ENCODE measurements around the gene ATP1B1. TPM values are rescaled to one million over a fixed set of nuclear protein-coding genes. Genes with fewer than 3 reads are reported as not detected.

ATP1B1 gene
- total and polyA plus RNA-seq, 2 of the 13 experiments (the other 11 are each of a cell fraction or from before 2014, with no cell fraction given): 134 to 135 TPM

DNA sequence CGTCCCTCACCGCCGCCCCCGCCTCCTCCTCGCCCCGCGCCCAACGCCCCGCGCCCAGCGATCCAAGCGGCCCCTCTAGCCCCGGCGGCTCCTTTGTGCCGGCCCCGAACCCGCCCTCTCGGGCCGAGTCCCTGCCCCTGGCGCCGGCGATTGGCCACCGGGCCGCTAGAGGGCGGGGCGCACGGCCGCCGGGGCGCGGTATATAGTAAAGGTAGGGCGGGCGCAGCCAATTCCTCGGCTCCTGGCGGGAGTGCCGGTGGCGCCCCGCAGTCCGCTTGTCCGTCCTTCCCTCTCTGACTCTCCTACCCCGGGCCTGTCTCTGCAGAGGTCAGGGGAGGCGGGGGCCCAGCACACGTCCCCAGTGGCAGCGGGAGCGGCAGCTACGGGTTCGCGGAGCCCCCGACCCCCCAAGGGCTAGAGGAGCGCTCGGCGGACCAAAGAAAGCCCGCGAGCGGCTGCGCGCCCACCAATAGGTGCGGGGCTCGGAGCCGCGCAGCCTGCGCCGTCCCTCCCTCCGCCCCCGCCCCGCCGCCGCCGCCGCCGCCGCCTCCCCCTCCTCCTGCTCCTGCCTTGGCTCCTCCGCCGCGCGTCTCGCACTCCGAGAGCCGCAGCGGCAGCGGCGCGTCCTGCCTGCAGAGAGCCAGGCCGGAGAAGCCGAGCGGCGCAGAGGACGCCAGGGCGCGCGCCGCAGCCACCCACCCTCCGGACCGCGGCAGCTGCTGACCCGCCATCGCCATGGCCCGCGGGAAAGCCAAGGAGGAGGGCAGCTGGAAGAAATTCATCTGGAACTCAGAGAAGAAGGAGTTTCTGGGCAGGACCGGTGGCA lies at the start of gene ATP1B1 (continued):
- TF ChIP-seq, protein P1, sequence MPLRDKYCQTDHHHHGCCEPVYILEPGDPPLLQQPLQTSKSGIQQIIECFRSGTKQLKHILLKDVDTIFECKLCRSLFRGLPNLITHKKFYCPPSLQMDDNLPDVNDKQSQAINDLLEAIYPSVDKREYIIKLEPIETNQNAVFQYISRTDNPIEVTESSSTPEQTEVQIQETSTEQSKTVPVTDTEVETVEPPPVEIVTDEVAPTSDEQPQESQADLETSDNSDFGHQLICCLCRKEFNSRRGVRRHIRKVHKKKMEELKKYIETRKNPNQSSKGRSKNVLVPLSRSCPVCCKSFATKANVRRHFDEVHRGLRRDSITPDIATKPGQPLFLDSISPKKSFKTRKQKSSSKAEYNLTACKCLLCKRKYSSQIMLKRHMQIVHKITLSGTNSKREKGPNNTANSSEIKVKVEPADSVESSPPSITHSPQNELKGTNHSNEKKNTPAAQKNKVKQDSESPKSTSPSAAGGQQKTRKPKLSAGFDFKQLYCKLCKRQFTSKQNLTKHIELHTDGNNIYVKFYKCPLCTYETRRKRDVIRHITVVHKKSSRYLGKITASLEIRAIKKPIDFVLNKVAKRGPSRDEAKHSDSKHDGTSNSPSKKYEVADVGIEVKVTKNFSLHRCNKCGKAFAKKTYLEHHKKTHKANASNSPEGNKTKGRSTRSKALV (CRISPR knock-in tag; IDR thresholded peaks at IDR 0.05): no peak; the same call in none of the 2 replicates
- TF ChIP-seq ZNF605 (CRISPR knock-in tag; IDR thresholded peaks at IDR 0.05) (no peak), ZNF317 (CRISPR knock-in tag; IDR thresholded peaks at IDR 0.05) (no peak), ZBTB26 (CRISPR knock-in tag; IDR thresholded peaks at IDR 0.05; ENCODE audit: borderline replicate concordance) (no peak), ZNF367 (CRISPR knock-in tag; IDR thresholded peaks at IDR 0.05; ENCODE audit: borderline replicate concordance) (peak; percentile 83; the same call in 1 of the 2 replicates), ZSCAN29 (CRISPR knock-in tag; conservative IDR thresholded peaks at IDR 0.05) (peak; percentile 16; the same call in 1 of the 2 replicates), SNAPC2 (CRISPR knock-in tag; IDR thresholded peaks at IDR 0.05) (no peak), KAT8 (CRISPR knock-in tag; IDR thresholded peaks at IDR 0.05) (peak; percentile 8), ZMYM4 (CRISPR knock-in tag; IDR thresholded peaks at IDR 0.05) (0 out of 2 replicates have a peak, but pooled peaks have one; percentile 37), HOXA9 (CRISPR knock-in tag; IDR thresholded peaks at IDR 0.05; ENCODE audit: borderline replicate concordance) (peak; percentile 83), HOXD1 (CRISPR knock-in tag; IDR thresholded peaks at IDR 0.05) (0 out of 2 replicates have a peak, but pooled peaks have one; percentile 19), ZNF567 (CRISPR knock-in tag; IDR thresholded peaks at IDR 0.05; ENCODE audit: borderline replicate concordance) (no peak), SP1 (IDR thresholded peaks at IDR 0.05) (no peak), SP1 (CRISPR knock-in tag; IDR thresholded peaks at IDR 0.05) (peak; percentile 48; the same call in 1 of the 2 replicates), FOXO1 (CRISPR knock-in tag; IDR thresholded peaks at IDR 0.05) (no peak), ZNF678 (CRISPR knock-in tag; IDR thresholded peaks at IDR 0.05) (no peak), ZNF274 (CRISPR knock-in tag; IDR thresholded peaks at IDR 0.05) (no peak), SIX1 (CRISPR knock-in tag; IDR thresholded peaks at IDR 0.05; ENCODE audit: borderline replicate concordance) (no peak), ATF1 (CRISPR knock-in tag; IDR thresholded peaks at IDR 0.05) (no peak), ZNF337 (CRISPR knock-in tag; IDR thresholded peaks at IDR 0.05; ENCODE audit: borderline replicate concordance, low read depth) (no peak), ARHGAP35 (CRISPR knock-in tag; IDR thresholded peaks at IDR 0.05; ENCODE audit: borderline replicate concordance) (no peak), ZNF652 (CRISPR knock-in tag; IDR thresholded peaks at IDR 0.05; ENCODE audit: borderline replicate concordance, low read depth) (no peak), TOE1 (CRISPR knock-in tag; IDR thresholded peaks at IDR 0.05) (no peak), IRF2 (CRISPR knock-in tag; IDR thresholded peaks at IDR 0.05) (no peak), SKI (IDR thresholded peaks at IDR 0.05; ENCODE audit: partially characterized antibody) (no peak), KMT2A (CRISPR knock-in tag; IDR thresholded peaks at IDR 0.05) (peak; percentile 37; the same call in 1 of the 2 replicates), ZNF550 (CRISPR knock-in tag; IDR thresholded peaks at IDR 0.05; ENCODE audit: borderline replicate concordance) (no peak), ZNF432 (CRISPR knock-in tag; IDR thresholded peaks at IDR 0.05; ENCODE audit: borderline replicate concordance) (no peak), ZNF383 (CRISPR knock-in tag; IDR thresholded peaks at IDR 0.05; ENCODE audit: borderline replicate concordance) (no peak), JARID2 (CRISPR knock-in tag; IDR thresholded peaks at IDR 0.05; ENCODE audit: insufficient replicate concordance) (no peak)
